Measurements from ENCODE around the gene PPARG. TPM values are rescaled to one million over a fixed set of nuclear protein-coding genes. Genes with fewer than 3 reads are reported as not detected.

Gene PPARG
- total and polyA plus RNA-seq, 2 experiments from 2014 or later: 0.45 to 1.2 TPM

- Histone ChIP-seq H3K27me3 (no peaks in the 10 kb centered on the region), H3K9me3 (ENCODE audit: low read depth) (no peaks in the 10 kb centered on the region), H3K27ac (no peak overlapping the region), H3K4me3 (no peak overlapping the region), H3K4me1 (ENCODE audit: low read depth) (no peaks in the 10 kb centered on the region), H3K36me3 (no peaks in the 10 kb centered on the region)
- DNase-seq (ENCODE audit: low read depth in 1 of 2, low spot score in 1 of 2): no peak
- no peak for TF ChIP-seq CTCF (IDR thresholded peaks at IDR 0.05; ENCODE audit: low read depth, low read length)
Observed at GRCh38 chr3:12335421-12335820, 46.6 kb downstream of the PPARG start.

- DNase-seq (ENCODE audit: low read depth in 1 of 2, low spot score in 1 of 2): peak in 1 of 2 donors; percentile 61
- Histone ChIP-seq H3K4me1 (ENCODE audit: low read depth) (no peaks in the 10 kb centered on the region), H3K9me3 (ENCODE audit: low read depth) (no peaks in the 10 kb centered on the region), H3K36me3 (no peaks in the 10 kb centered on the region), H3K4me3 (no peak overlapping the region), H3K27ac (no peak overlapping the region), H3K27me3 (no peaks in the 10 kb centered on the region)
- TF ChIP-seq CTCF (IDR thresholded peaks at IDR 0.05; ENCODE audit: low read depth, low read length): no peak
Observed at GRCh38 chr3:12336099-12336498, 47.2 kb downstream of the PPARG start.

- Histone ChIP-seq H3K27me3 (peaks cover 3% of the 10 kb centered on the region), H3K9me3 (ENCODE audit: low read depth) (no peaks in the 10 kb centered on the region), H3K27ac (no peak overlapping the region), H3K36me3 (no peaks in the 10 kb centered on the region), H3K4me3 (no peak overlapping the region), H3K4me1 (ENCODE audit: low read depth) (no peaks in the 10 kb centered on the region)
- no peak for TF ChIP-seq CTCF (IDR thresholded peaks at IDR 0.05; ENCODE audit: low read depth, low read length)
- DNase-seq (ENCODE audit: low read depth in 1 of 2, low spot score in 1 of 2): no peak
Observed at GRCh38 chr3:12338595-12339546, 50.0 kb downstream of the PPARG start.

GRCh38 chr3:12339701-12340480 is 51.0 kb downstream of the PPARG start:
- Histone ChIP-seq H3K36me3 (no peaks in the 10 kb centered on the region), H3K4me3 (no peak overlapping the region), H3K27me3 (peaks cover 3% of the 10 kb centered on the region), H3K4me1 (ENCODE audit: low read depth) (no peaks in the 10 kb centered on the region), H3K27ac (no peak overlapping the region), H3K9me3 (ENCODE audit: low read depth) (no peaks in the 10 kb centered on the region)
- peak in 1 of 2 donors; percentile 84 for DNase-seq (ENCODE audit: low read depth in 1 of 2, low spot score in 1 of 2)
- TF ChIP-seq CTCF (IDR thresholded peaks at IDR 0.05; ENCODE audit: low read depth, low read length): no peak

- no peak for TF ChIP-seq CTCF (IDR thresholded peaks at IDR 0.05; ENCODE audit: low read depth, low read length)
- H3K27ac ChIP-seq: no peak overlapping the region
- H3K27me3 ChIP-seq: peaks cover 3% of the 10 kb centered on the region
- no peaks in the 10 kb centered on the region for H3K4me1 ChIP-seq (ENCODE audit: low read depth)
- H3K4me3 ChIP-seq: no peak overlapping the region
- no peaks in the 10 kb centered on the region for H3K36me3 ChIP-seq
- no peak for DNase-seq (ENCODE audit: low read depth in 1 of 2, low spot score in 1 of 2)
- no peaks in the 10 kb centered on the region for H3K9me3 ChIP-seq (ENCODE audit: low read depth)
Observed at GRCh38 chr3:12340506-12340905, 51.6 kb downstream of the PPARG start.
